GM10248 (cell line): ENCODE data around the gene RIPK4.

Source experiments
- CTCF ChIA-PET: fragments of 300-600 bp; sonication (Branson Sonifier 250); formaldehyde crosslinking; extraction: SDS; loops from one replicate; lab custom pipeline; 2021; ENCODE audit warnings: antibody characterized with exemption; lab: Yijun Ruan, JAX
- POLR2A ChIA-PET: fragments of 350-650 bp; sonication (Branson Sonifier 250); formaldehyde crosslinking; extraction: SDS; loops from one replicate; lab custom pipeline; 2020; ENCODE audit warnings: antibody characterized with exemption; lab: Yijun Ruan, JAX
- DNase-seq: peaks from one replicate; pipeline ENCODE4 v3.0.0; 2012; ENCODE audit errors: extremely low spot score
- TF ChIP-seq, protein P1 (sequence below): IDR thresholded peaks from 2 replicates; pipeline ENCODE4 v1.5.1; 2012; ENCODE audit warnings: mild to moderate bottlenecking, low read depth; ENCODE audit errors: extremely low read depth, missing control alignments, control extremely low read depth

The RIPK4 gene

GRCh38 chr21:41733951-41734689 lies 32.7 kb downstream of the RIPK4 start:
- POLR2A ChIA-PET, result no interaction called here
- TF ChIP-seq, protein P1, sequence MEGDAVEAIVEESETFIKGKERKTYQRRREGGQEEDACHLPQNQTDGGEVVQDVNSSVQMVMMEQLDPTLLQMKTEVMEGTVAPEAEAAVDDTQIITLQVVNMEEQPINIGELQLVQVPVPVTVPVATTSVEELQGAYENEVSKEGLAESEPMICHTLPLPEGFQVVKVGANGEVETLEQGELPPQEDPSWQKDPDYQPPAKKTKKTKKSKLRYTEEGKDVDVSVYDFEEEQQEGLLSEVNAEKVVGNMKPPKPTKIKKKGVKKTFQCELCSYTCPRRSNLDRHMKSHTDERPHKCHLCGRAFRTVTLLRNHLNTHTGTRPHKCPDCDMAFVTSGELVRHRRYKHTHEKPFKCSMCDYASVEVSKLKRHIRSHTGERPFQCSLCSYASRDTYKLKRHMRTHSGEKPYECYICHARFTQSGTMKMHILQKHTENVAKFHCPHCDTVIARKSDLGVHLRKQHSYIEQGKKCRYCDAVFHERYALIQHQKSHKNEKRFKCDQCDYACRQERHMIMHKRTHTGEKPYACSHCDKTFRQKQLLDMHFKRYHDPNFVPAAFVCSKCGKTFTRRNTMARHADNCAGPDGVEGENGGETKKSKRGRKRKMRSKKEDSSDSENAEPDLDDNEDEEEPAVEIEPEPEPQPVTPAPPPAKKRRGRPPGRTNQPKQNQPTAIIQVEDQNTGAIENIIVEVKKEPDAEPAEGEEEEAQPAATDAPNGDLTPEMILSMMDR, result no peak
- CTCF ChIA-PET, result interaction anchor here (0.9 kb wide), 1 partner anchor 16 kb away, joined by 3 read pairs; no protein-coding TSS in a partner anchor
- no peak for DNase-seq

GRCh38 chr21:41731081-41731480 lies 35.8 kb downstream of the RIPK4 start:
- ChIA-PET POLR2A (no interaction called here), CTCF (no interaction called here)
- DNase-seq, result no peak
- TF ChIP-seq, protein P1, result no peak

- ChIA-PET POLR2A (no interaction called here), CTCF (no interaction called here)
- no peak for DNase-seq
- TF ChIP-seq, protein P1, result no peak
These were observed 36.5 kb downstream of the RIPK4 start for GRCh38 chr21:41730367-41730765.

DNA sequence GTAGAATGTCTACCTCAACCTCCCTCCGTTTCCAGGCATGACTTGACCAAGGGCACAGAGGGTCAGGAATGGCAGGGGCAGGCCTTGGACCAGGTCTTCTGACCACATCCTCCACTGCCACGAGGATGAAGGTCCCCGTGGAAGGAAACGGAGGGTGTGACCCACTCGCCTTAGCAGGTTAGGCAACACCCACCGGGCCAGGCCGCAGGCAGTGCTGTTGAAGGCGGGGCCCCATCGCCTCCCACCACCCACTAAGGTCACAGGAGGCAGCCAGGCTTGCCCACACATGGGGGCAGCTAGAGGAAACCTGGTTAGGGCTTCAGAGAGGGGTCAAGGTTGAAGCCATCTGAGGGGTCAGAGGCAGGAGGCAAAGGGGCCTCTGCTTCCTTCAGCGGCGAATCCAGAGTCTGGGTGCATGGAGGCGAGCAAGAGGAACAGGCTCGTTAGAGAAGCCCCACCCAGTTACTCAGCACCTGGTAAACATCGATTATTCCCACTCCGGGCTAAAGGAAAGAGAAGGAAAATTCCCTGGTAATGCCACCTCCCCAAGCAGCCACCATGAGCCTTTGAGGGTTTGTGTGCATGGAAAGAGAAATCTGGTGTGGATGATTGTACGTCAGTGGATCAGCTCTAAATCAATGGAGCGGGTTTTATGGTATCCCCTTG lies 37.0 kb downstream of the RIPK4 start:
- TF ChIP-seq, protein P1, result no peak
- DNase-seq, result no peak
- ChIA-PET POLR2A (no interaction called here), CTCF (no interaction called here)

GRCh38 chr21:41727784-41728763 lies 38.8 kb downstream of the RIPK4 start:
- TF ChIP-seq, protein P1, result no peak
- ChIA-PET CTCF (no interaction called here), POLR2A (no interaction called here)
- no peak for DNase-seq
